Activated naive CD8-positive, alpha-beta T cell treated with anti-CD3 and anti-CD28 coated beads, Interleukin-2, amount 50 U/mL, for 24 hours (primary cell): ENCODE measurements around the gene COX8C.
A peak's percentile ranks its signal among the peaks of the same experiment; 100 is the strongest.
"Not testable (repeated sequence)": the region's sequence is repeated elsewhere in the genome, so short reads cannot be mapped to it uniquely, and the experiment has no call there.

ENCODE experiments used
- ATAC-seq: fragments of 150-1000 bp; cut with Tn5 transposase; one replicate; pipeline ENCODE4 v1.10.0; 2021
- DNase-seq: peaks from one replicate; pipeline ENCODE4 v3.0.0; 2021
- H3K27ac Mint-ChIP-seq: one replicate; pipeline ENCODE4 v1.8.0; 2021; ENCODE audit warnings: mild to moderate bottlenecking, mixed read lengths
- H3K27me3 Mint-ChIP-seq: one replicate; pipeline ENCODE4 v1.8.0; 2021; ENCODE audit warnings: mixed read lengths
- H3K36me3 Mint-ChIP-seq: one replicate; pipeline ENCODE4 v1.8.0; 2021; ENCODE audit warnings: low read depth, mixed read lengths
- H3K4me1 Mint-ChIP-seq: one replicate; pipeline ENCODE4 v1.8.0; 2021; ENCODE audit warnings: mixed read lengths
- H3K4me3 Mint-ChIP-seq: one replicate; pipeline ENCODE4 v1.8.0; 2021; ENCODE audit warnings: mild to moderate bottlenecking, moderate library complexity, mixed read lengths
- H3K9me3 Mint-ChIP-seq: one replicate; pipeline ENCODE4 v1.8.0; 2021; ENCODE audit warnings: mixed read lengths

The COX8C gene

GRCh38 chr14:93331728-93332396, 15.1 kb upstream of the COX8C start:
- Mint-ChIP-seq H3K36me3 (peaks cover 2% of the 10 kb centered on the region), H3K4me3 (peak overlapping the region; percentile 89), H3K9me3 (no peaks in the 10 kb centered on the region), H3K27ac (peak overlapping the region; percentile 83), H3K27me3 (no peaks in the 10 kb centered on the region), H3K4me1 (peaks cover 56% of the 10 kb centered on the region)
- DNase-seq, result no peak
- no peak for ATAC-seq

GRCh38 chr14:93332397-93332852, 14.6 kb upstream of the COX8C start:
- Mint-ChIP-seq H3K4me3 (peak overlapping the region; percentile 89), H3K9me3 (no peaks in the 10 kb centered on the region), H3K4me1 (peaks cover 57% of the 10 kb centered on the region), H3K27me3 (no peaks in the 10 kb centered on the region), H3K36me3 (peaks cover 2% of the 10 kb centered on the region), H3K27ac (peak overlapping the region; percentile 83)
- ATAC-seq (peak; percentile 38), DNase-seq (peak; percentile 53)

- Mint-ChIP-seq H3K4me3 (peak within 1 kb of the TSS; percentile 89), H3K27me3 (no peaks in the 10 kb centered on the region), H3K9me3 (no peaks in the 10 kb centered on the region), H3K36me3 (peaks cover 2% of the 10 kb centered on the region), H3K27ac (peak within 1 kb of the TSS; percentile 83), H3K4me1 (peaks cover 52% of the 10 kb centered on the region)
- ATAC-seq, result peak; percentile 95
- DNase-seq, result peak; percentile 95
Measured at GRCh38 chr14:93332853-93333630, 13.9 kb upstream of the COX8C start, which contains the start of gene BTBD7. TSS of gene BTBD7 (minus strand) at chr14:93333036. CDS start at chr14:93296051, 36,985 bp downstream.

- H3K36me3 Mint-ChIP-seq, result peaks cover 2% of the 10 kb centered on the region
- no peak for ATAC-seq
- peak overlapping the region; percentile 85 for H3K4me3 Mint-ChIP-seq
- H3K27ac Mint-ChIP-seq, result peak overlapping the region; percentile 60
- no peaks in the 10 kb centered on the region for H3K9me3 Mint-ChIP-seq
- H3K4me1 Mint-ChIP-seq, result peaks cover 49% of the 10 kb centered on the region
- DNase-seq, result no peak
- H3K27me3 Mint-ChIP-seq, result no peaks in the 10 kb centered on the region
Measured at GRCh38 chr14:93333631-93334103, 13.3 kb upstream of the COX8C start.

- DNase-seq, result peak; percentile 30
- H3K36me3 Mint-ChIP-seq, result peaks cover 3% of the 10 kb centered on the region
- H3K27ac Mint-ChIP-seq, result no peak overlapping the region
- H3K4me1 Mint-ChIP-seq, result peaks cover 18% of the 10 kb centered on the region
- H3K4me3 Mint-ChIP-seq, result no peak overlapping the region
- H3K9me3 Mint-ChIP-seq, result no peaks in the 10 kb centered on the region
- H3K27me3 Mint-ChIP-seq, result no peaks in the 10 kb centered on the region
- peak; percentile 48 for ATAC-seq
Measured at GRCh38 chr14:93337143-93337753, 9.7 kb upstream of the COX8C start.

- DNase-seq (no peak), ATAC-seq (no peak)
- no peak overlapping the region for H3K4me3 Mint-ChIP-seq
- no peak overlapping the region for H3K27ac Mint-ChIP-seq
- H3K36me3 Mint-ChIP-seq, result peaks cover 6% of the 10 kb centered on the region
- H3K27me3 Mint-ChIP-seq, result peaks cover under 1% of the 10 kb centered on the region
- H3K4me1 Mint-ChIP-seq, result peaks cover 18% of the 10 kb centered on the region
- peaks cover 5% of the 10 kb centered on the region for H3K9me3 Mint-ChIP-seq
Measured at GRCh38 chr14:93337884-93338283, 9.1 kb upstream of the COX8C start.

GRCh38 chr14:93343266-93343665, 3.7 kb upstream of the COX8C start:
- Mint-ChIP-seq H3K9me3 (peaks cover 6% of the 10 kb centered on the region), H3K4me1 (no peaks in the 10 kb centered on the region), H3K27ac (no peak overlapping the region), H3K36me3 (peaks cover 3% of the 10 kb centered on the region), H3K4me3 (no peak overlapping the region), H3K27me3 (peaks cover 2% of the 10 kb centered on the region)
- DNase-seq (no peak), ATAC-seq (no peak)

GRCh38 chr14:93343797-93344196, 3.2 kb upstream of the COX8C start:
- Mint-ChIP-seq H3K36me3 (peaks cover 3% of the 10 kb centered on the region), H3K27ac (no peak overlapping the region), H3K4me3 (no peak overlapping the region), H3K27me3 (peaks cover 2% of the 10 kb centered on the region), H3K9me3 (peaks cover 6% of the 10 kb centered on the region), H3K4me1 (no peaks in the 10 kb centered on the region)
- DNase-seq (no peak), ATAC-seq (no peak)

- H3K4me1 Mint-ChIP-seq, result no peaks in the 10 kb centered on the region
Measured at GRCh38 chr14:93347850-93348249, 868 bp downstream of the COX8C start.

GRCh38 chr14:93348292-93348691, 1.3 kb downstream of the COX8C start:
- Mint-ChIP-seq H3K9me3 (no peaks in the 10 kb centered on the region), H3K27me3 (no peaks in the 10 kb centered on the region), H3K4me3 (no peak overlapping the region), H3K36me3 (no peaks in the 10 kb centered on the region), H3K4me1 (no peaks in the 10 kb centered on the region), H3K27ac (no peak overlapping the region)
- no peak for DNase-seq
- ATAC-seq, result no peak

More at GRCh38 chr14:93347850-93348249, 868 bp downstream of the COX8C start:
- H3K27ac Mint-ChIP-seq, result no peak overlapping the region
- no peak overlapping the region for H3K4me3 Mint-ChIP-seq
- H3K27me3 Mint-ChIP-seq, result peaks cover 2% of the 10 kb centered on the region
- no peaks in the 10 kb centered on the region for H3K36me3 Mint-ChIP-seq
- no peak for ATAC-seq
- no peak for DNase-seq
- H3K9me3 Mint-ChIP-seq, result peaks cover 1% of the 10 kb centered on the region

GRCh38 chr14:93354873-93355272, 7.9 kb downstream of the COX8C start:
- not testable (repeated sequence) for H3K27me3 Mint-ChIP-seq, DNase-seq, H3K36me3 Mint-ChIP-seq, H3K27ac Mint-ChIP-seq, H3K9me3 Mint-ChIP-seq, ATAC-seq, H3K4me3 Mint-ChIP-seq, H3K4me1 Mint-ChIP-seq

- Mint-ChIP-seq H3K4me1 (peaks cover 2% of the 10 kb centered on the region), H3K27ac (no peak overlapping the region), H3K36me3 (no peaks in the 10 kb centered on the region), H3K9me3 (no peaks in the 10 kb centered on the region), H3K27me3 (peaks cover 7% of the 10 kb centered on the region), H3K4me3 (no peak overlapping the region)
- DNase-seq (no peak), ATAC-seq (no peak)
Measured at GRCh38 chr14:93368996-93369712, 22.2 kb downstream of the COX8C start.

GRCh38 chr14:93369713-93370266, 22.8 kb downstream of the COX8C start:
- no peak for DNase-seq
- no peaks in the 10 kb centered on the region for H3K9me3 Mint-ChIP-seq

GRCh38 chr14:93375673-93376156, 28.7 kb downstream of the COX8C start:
- no peak overlapping the region for H3K4me3 Mint-ChIP-seq
- H3K36me3 Mint-ChIP-seq, result no peaks in the 10 kb centered on the region
- H3K9me3 Mint-ChIP-seq, result no peaks in the 10 kb centered on the region
- DNase-seq, result peak; percentile 4
- no peaks in the 10 kb centered on the region for H3K4me1 Mint-ChIP-seq
- peaks cover 11% of the 10 kb centered on the region for H3K27me3 Mint-ChIP-seq
- H3K27ac Mint-ChIP-seq, result no peak overlapping the region
- ATAC-seq, result no peak

More at GRCh38 chr14:93369713-93370266, 22.8 kb downstream of the COX8C start:
- Mint-ChIP-seq H3K4me1 (peaks cover 2% of the 10 kb centered on the region), H3K36me3 (no peaks in the 10 kb centered on the region), H3K27ac (no peak overlapping the region), H3K27me3 (peaks cover 7% of the 10 kb centered on the region), H3K4me3 (no peak overlapping the region)
- ATAC-seq, result no peak
